GM19463 (cell line): Measurements from ENCODE around the gene GOLGA7B.
A peak's percentile ranks its signal among the peaks of the same experiment; 100 is the strongest.
"Not testable (repeated sequence)": the region's sequence is repeated elsewhere in the genome, so short reads cannot be mapped to it uniquely, and the experiment has no call there.

Source experiments
- ATAC-seq: cut with Tn5 transposase; IDR thresholded peaks from one replicate; pipeline ENCODE4 v1.9.1; 2021; ENCODE audit warnings: mild to moderate bottlenecking, moderate library complexity; ENCODE audit not compliant: unreplicated experiment

The GOLGA7B gene

GRCh38 chr10:97830064-97830463, 19.6 kb upstream of the GOLGA7B start:
- no peak for ATAC-seq

DNA sequence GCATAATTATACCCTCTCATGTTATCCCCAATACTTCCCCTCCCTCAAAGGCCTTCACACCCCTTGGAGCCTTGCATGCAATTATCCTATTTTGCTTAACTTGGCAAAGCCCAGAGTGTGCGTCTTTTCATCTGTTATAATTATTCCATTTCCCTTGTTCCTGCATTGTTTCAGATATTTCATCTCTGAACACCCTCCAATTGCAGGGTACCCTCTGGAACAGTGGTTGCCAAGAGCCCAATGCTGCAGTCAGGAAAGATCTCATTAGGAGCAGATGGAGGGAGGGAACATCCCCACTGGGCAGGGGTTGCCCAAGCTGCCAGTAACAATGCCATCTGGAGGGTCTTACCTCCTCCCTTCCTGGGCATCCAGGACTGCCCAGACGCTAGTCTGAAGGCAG, 18.4 kb upstream of the GOLGA7B start:
- ATAC-seq: no peak

DNA sequence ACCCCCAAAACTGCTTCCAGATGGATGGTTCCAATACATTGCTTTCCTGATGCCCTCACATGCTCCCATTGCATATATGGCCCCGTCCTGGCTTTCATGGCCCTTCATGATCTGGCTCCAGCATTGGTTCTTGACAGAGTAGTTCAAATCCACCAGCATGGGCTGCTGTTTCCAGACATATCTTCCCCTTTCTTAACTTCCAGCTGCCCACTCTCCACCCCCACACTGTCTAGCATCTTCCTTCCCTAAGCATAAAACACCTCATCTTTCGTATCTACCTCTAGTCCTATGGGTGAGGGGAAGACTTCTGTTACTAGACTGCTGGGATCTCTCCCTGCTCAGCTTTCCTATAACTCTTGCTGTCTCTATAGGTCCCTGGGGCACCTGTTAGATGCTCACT, 13.2 kb upstream of the GOLGA7B start:
- no peak for ATAC-seq

GRCh38 chr10:97838091-97838490, 11.6 kb upstream of the GOLGA7B start:
- ATAC-seq: no peak

- ATAC-seq: not testable (repeated sequence)
Observed at GRCh38 chr10:97841166-97841565, 8.5 kb upstream of the GOLGA7B start.

DNA sequence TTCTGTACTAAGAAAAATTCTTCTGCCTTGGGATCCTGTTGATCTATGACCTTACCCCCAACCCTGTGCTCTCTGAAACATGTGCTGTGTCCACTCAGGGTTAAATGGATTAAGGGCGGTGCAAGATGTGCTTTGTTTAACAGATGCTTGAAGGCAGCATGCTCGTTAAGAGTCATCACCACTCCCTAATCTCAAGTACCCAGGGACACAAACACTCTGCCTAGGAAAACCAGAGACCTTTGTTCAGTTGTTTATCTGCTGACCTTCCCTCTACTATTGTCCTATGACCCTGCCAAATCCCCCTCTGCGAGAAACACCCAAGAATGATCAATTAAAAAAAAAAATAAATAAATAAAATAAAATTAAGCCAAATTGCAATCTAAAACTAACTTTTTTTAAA, 7.5 kb upstream of the GOLGA7B start:
- ATAC-seq: not testable (repeated sequence)

- ATAC-seq: no peak
Observed at GRCh38 chr10:97842656-97843280, 6.9 kb upstream of the GOLGA7B start.

GRCh38 chr10:97843281-97843671, 6.4 kb upstream of the GOLGA7B start:
- ATAC-seq: no peak

DNA sequence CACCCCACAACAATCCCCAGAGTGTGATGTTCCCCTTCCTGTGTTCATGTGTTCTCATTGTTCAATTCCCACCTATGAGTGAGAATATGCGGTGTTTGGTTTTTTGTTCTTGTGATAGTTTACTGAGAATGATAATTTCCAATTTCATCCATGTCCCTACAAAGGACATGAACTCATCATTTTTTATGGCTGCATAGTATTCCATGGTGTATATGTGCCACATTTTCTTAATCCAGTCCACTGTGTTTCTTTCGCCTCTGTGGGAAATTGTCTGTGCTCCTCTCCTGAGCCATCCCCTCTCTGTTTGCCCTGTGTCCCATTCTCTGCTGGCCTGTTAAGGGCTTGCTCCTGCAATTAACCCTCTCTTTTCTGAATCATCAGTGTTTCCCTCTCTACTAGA, 5.7 kb upstream of the GOLGA7B start:
- not testable (repeated sequence) for ATAC-seq

DNA sequence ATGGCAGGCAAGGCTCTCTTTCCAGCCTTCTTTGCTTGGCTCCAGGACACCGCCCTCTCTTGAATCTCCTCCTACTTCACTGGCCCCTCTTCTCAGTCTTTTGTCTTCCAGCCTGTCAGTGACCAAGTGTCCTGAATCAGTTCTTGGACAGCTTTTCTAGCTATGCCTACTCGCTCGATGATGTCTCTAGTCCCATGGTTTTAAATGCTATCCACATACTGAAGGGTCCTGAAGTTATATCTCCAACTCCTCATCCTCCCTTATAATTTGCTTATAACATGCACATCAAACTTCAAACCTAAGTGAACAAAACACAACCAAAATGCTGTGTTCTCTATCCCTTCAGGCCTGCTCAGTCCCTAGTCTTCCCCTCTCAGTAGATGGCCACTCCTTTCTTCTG, 5.0 kb upstream of the GOLGA7B start:
- no peak for ATAC-seq

- ATAC-seq: peak; percentile 29
Observed at GRCh38 chr10:97849103-97849686, 448 bp upstream of the GOLGA7B start.

GRCh38 chr10:97850446-97850845, 803 bp downstream of the GOLGA7B start:
- no peak for ATAC-seq

DNA sequence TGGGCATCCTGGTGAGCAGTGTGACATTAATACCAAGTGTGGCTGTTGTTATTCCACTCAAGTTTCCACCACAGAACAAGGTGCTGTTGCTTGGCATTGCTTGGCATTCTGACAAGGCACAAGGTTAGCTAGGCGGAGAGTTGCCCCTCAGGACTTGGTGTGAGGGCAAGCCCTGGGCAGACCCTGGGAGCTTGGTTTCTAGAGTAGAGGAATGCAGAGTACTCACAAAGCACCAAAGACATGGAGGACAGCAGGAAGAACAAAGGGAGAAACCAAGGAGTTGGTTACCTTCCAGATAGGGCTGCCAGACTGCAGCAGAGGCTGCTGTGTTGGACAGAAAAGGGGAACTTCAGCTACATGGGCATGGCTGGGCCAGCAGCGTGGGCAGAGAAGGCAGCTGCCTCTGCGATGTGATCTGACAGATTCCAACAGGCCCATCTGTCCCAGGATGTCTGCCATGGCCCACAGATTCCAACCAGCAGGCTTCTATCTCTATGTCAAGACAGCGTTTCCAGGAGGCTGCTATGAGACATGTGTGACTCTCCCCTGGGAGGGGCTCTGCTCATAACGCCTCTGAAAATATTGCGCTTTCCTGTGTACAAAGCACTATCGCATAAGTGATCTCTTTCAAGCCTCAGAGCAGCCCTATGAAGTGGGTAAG, 1.8 kb downstream of the GOLGA7B start:
- no peak for ATAC-seq

GRCh38 chr10:97852277-97852676, 2.6 kb downstream of the GOLGA7B start:
- ATAC-seq: no peak

DNA sequence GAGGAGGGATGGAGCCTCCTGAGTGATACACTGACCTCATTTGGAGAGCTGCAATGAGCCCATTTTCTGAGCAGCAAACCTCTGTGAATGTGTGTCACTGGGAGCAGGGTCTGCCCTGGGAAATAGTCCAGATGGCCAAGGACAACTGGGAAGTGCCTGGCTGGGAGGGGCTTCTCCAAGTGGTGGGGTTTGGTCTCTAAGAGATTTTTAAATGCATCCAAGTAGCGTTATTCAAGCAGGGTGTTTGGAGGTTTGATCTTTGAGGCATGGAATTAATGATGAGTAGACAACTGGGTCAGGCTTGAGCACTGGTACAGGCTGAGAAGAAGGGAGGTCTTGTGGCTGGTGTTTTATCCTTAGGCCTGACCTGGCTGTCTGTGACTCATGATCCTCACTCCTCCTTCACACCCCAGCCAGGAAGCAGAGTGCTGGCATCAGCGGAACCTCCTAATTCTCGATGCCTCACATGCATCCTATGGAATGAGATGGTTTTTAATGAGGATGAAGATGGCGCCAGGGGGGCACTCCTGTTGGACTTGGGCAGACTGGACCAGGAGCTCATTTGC, 3.3 kb downstream of the GOLGA7B start:
- ATAC-seq: no peak

- no peak for ATAC-seq
Observed at GRCh38 chr10:97854743-97855142, 5.1 kb downstream of the GOLGA7B start.

DNA sequence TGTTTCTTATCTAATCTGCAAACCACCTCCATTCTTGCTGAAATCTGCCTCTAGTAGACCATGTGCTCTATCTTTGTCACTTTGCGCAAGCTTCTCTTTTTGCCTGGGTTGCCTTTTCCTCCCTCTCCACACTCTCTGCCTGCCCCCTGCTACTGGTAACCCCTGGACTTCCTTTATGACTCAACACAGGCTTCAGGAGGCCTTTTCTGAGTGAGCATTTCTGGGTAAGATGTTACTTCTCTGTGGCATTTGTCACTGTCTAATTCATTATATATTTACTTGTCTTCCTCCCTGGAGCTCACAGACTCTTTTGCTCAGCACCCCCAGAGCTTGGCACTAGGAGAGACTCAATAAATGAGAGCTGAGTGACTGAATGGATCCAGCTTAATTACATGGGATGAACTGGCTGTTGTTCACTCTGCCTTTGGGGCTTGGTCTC, 8.4 kb downstream of the GOLGA7B start:
- peak; percentile 60 for ATAC-seq

- no peak for ATAC-seq
Observed at GRCh38 chr10:97861097-97861750, 11.6 kb downstream of the GOLGA7B start.

GRCh38 chr10:97861924-97862323, 12.3 kb downstream of the GOLGA7B start:
- ATAC-seq: no peak

- no peak for ATAC-seq
Observed at GRCh38 chr10:97863808-97864207, 14.2 kb downstream of the GOLGA7B start.

- ATAC-seq: no peak
Observed at GRCh38 chr10:97865488-97865887, 15.8 kb downstream of the GOLGA7B start.
